Measurements from ENCODE around the gene KCTD14. TPM values are rescaled to one million over a fixed set of nuclear protein-coding genes. Genes with fewer than 3 reads are reported as not detected.

The KCTD14 gene
- total RNA-seq, 2 donors from 2014 or later = 3.6 to 16.8 TPM

DNA sequence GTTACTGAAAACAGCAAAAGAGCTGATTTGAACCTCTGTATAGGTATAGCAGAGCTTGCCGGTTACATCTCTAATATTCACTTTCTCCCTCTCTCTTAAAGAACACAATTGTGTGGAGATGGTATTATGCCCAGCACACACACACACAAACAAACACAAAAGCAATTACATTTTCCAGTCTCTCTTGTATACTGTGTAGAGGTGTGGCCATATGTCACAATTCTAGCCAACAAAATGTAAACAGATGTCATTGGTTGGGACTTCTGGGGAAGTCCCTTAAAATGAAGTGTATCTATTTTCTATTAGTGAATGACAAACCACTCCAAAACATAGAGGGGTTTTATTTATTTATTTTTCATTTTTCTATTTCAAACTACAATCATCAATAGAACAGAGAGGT is 12.8 kb downstream of the KCTD14 start:
- intact Hi-C loops (cut with DNase I) = no loop called here
- WGBS = 97% methylated on average over 1 of the region's 1 CpG
- no peaks in the 10 kb centered on the region for H3K27me3 ChIP-seq (replicated peaks; ENCODE audit: insufficient read depth)
- no peak overlapping the region for H3K4me3 ChIP-seq
- no peak overlapping the region for H3K27ac ChIP-seq
- no peaks in the 10 kb centered on the region for H3K36me3 ChIP-seq
- TF ChIP-seq, protein P1, sequence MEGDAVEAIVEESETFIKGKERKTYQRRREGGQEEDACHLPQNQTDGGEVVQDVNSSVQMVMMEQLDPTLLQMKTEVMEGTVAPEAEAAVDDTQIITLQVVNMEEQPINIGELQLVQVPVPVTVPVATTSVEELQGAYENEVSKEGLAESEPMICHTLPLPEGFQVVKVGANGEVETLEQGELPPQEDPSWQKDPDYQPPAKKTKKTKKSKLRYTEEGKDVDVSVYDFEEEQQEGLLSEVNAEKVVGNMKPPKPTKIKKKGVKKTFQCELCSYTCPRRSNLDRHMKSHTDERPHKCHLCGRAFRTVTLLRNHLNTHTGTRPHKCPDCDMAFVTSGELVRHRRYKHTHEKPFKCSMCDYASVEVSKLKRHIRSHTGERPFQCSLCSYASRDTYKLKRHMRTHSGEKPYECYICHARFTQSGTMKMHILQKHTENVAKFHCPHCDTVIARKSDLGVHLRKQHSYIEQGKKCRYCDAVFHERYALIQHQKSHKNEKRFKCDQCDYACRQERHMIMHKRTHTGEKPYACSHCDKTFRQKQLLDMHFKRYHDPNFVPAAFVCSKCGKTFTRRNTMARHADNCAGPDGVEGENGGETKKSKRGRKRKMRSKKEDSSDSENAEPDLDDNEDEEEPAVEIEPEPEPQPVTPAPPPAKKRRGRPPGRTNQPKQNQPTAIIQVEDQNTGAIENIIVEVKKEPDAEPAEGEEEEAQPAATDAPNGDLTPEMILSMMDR (IDR thresholded peaks at IDR 0.05) = no peak
- TF ChIP-seq POLR2AphosphoS5 (IDR thresholded peaks at IDR 0.05) (no peak), POLR2A (IDR thresholded peaks at IDR 0.05) (no peak)
- no peaks in the 10 kb centered on the region for H3K9me3 ChIP-seq
- no peak for DNase-seq (ENCODE audit: low spot score)
- no peaks in the 10 kb centered on the region for H3K4me1 ChIP-seq (replicated peaks)

DNA sequence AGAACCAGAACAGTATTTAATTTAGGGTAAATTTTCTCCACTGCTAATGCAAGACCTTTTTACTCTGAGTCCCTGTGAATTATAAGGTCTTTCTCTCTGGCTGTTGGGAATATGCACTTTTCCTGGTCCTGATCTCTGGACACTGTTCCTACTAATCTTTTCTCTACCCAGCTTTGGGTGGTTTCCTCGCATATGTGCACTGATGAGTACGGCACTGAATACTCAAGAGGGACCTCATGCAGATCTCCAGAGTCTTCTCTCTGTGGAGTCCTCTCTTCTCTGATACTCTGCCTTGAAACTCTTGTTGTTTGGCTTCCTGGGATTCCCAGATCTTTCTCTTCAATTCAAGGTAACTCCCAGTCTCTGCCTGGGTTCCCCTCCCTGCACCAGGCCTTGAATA is 14.0 kb downstream of the KCTD14 start:
- Histone ChIP-seq H3K27me3 (replicated peaks; ENCODE audit: insufficient read depth) (no peaks in the 10 kb centered on the region), H3K27ac (no peak overlapping the region), H3K9me3 (no peaks in the 10 kb centered on the region), H3K4me1 (replicated peaks) (no peaks in the 10 kb centered on the region), H3K4me3 (no peak overlapping the region), H3K36me3 (no peaks in the 10 kb centered on the region)
- no peak for DNase-seq (ENCODE audit: low spot score)
- TF ChIP-seq POLR2AphosphoS5 (IDR thresholded peaks at IDR 0.05) (no peak), POLR2A (IDR thresholded peaks at IDR 0.05) (no peak)
- TF ChIP-seq, protein P1 (IDR thresholded peaks at IDR 0.05) = no peak
- intact Hi-C loops (cut with DNase I) = no loop called here
- 100% methylated on average over 2 of the region's 2 CpGs for WGBS

DNA sequence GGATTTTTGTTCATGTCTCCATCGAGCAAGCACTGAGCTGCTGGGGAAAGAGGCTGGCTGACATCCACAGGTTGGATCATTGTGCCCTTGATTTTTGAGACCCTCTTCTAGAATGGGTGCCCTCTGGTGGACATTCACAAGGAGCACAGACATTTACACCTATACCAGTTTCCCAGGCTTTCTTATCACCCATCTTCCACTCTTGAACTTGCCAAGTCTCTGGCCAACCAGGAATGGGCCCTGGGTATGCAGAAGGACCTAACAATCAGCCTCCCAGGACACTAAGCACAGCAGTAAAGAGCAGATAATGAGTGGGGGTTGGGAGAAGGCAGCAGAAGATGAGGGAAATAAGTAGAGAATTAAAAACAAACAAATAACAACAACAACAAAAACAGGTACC is 22.9 kb downstream of the KCTD14 start:
- peak; percentile 30 for DNase-seq (ENCODE audit: low spot score)
- 9% methylated on average over 1 of the region's 1 CpG for WGBS
- Histone ChIP-seq H3K27me3 (replicated peaks; ENCODE audit: insufficient read depth) (no peaks in the 10 kb centered on the region), H3K9me3 (no peaks in the 10 kb centered on the region), H3K4me3 (no peak overlapping the region), H3K36me3 (no peaks in the 10 kb centered on the region), H3K27ac (no peak overlapping the region), H3K4me1 (replicated peaks) (no peaks in the 10 kb centered on the region)
- intact Hi-C loops (cut with DNase I) = no loop called here
- TF ChIP-seq POLR2AphosphoS5 (IDR thresholded peaks at IDR 0.05) (no peak), POLR2A (IDR thresholded peaks at IDR 0.05) (no peak)
- TF ChIP-seq, protein P1 (IDR thresholded peaks at IDR 0.05) = peak in 3 of 4 experiments; percentile 47 to 73 (median 59)

DNA sequence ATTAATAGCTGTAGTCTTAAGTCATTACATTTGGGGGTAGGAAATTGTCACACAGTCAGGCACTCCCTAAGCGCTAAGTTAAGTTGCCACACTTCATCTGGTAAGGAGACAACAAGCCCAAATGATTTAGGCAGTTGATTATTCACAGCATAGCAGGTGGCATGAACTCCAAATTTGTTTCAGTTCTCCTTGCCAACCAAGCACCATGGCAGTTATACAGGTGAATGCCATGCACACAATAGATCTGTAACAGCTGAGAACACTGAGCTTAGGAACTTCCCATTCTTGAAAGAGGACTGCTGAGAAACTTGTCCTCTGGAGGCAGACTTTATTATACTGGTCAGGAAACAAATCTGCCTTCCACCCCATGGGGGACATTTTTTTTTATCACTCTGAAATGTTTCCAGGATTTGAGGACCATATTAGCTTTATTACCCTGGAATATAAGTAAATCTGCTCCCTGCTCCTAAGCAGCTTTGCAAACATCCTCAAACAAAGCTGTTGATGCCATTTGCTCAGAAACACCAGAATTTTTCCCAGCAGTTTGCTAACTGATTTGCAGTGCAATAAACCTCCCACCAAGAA is 23.5 kb downstream of the KCTD14 start:
- WGBS = 100% methylated on average over 1 of the region's 1 CpG
- intact Hi-C loops (cut with DNase I) = loop anchor here (10.0 kb wide), 1 partner anchor 45 kb away; no protein-coding TSS in a partner anchor
- DNase-seq (ENCODE audit: low spot score) = no peak

More for the DNA sequence above, 23.5 kb downstream of the KCTD14 start:
- Histone ChIP-seq H3K36me3 (no peaks in the 10 kb centered on the region), H3K4me1 (replicated peaks) (no peaks in the 10 kb centered on the region), H3K4me3 (no peak overlapping the region), H3K9me3 (no peaks in the 10 kb centered on the region), H3K27ac (no peak overlapping the region), H3K27me3 (replicated peaks; ENCODE audit: insufficient read depth) (no peaks in the 10 kb centered on the region)
- TF ChIP-seq POLR2A (IDR thresholded peaks at IDR 0.05) = no peak
- TF ChIP-seq, protein P1 (IDR thresholded peaks at IDR 0.05) = no peak
- TF ChIP-seq POLR2AphosphoS5 (IDR thresholded peaks at IDR 0.05) = no peak
